PC-3 (cell line): ENCODE results near the gene SAMD14. TPM values are rescaled to one million over a fixed set of nuclear protein-coding genes. Genes with fewer than 3 reads are reported as not detected.

ENCODE experiments used
- ATAC-seq: fragments of 200-7000 bp; cut with Tn5 transposase; 2 replicates; pipeline ENCODE4 v1.9.1; 2020; ENCODE audit warnings: mild to moderate bottlenecking, moderate library complexity
- BruUV-seq: library from RNA; stranded (reverse); fragments of 400-500 nt; replicated peaks from 2 replicates; lab custom pipeline; 2021; lab: Mats Ljungman, UMichigan
- CTCF ChIA-PET: fragments of 300-600 bp; sonication (Branson Sonifier 250); formaldehyde crosslinking; loops from one replicate; lab custom pipeline; 2022; ENCODE audit warnings: antibody characterized with exemption; lab: Charles Lee
- POLR2A ChIA-PET: fragments of 300-600 bp; sonication (Branson Sonifier 250); formaldehyde crosslinking; loops from one replicate; lab custom pipeline; 2022; ENCODE audit warnings: antibody characterized with exemption; ENCODE audit not compliant: unreplicated experiment; lab: Charles Lee
- DNase-seq: peaks from one replicate; pipeline ENCODE4 v3.0.0-alpha.2; 2015
- H2AFZ ChIP-seq: fragments of 300-600 bp; sonication (generic); 2 replicates; pipeline ENCODE4 v1.6.0; 2016; ENCODE audit warnings: antibody characterized with exemption, low read length
- H3F3A ChIP-seq: fragments of 300-600 bp; sonication (generic); one replicate; pipeline ENCODE4 v1.6.0; 2017; ENCODE audit warnings: antibody characterized with exemption, low read length, control low read depth, mild to moderate bottlenecking; ENCODE audit not compliant: unreplicated experiment
- H3K27ac ChIP-seq: fragments of 300-600 bp; sonication (generic); 2 replicates; pipeline ENCODE4 v1.5.1; 2016; ENCODE audit warnings: mild to moderate bottlenecking, low read length
- H3K27me3 ChIP-seq: fragments of 300-600 bp; sonication (generic); 2 replicates; pipeline ENCODE4 v1.6.1; 2016; ENCODE audit warnings: low read length, mixed read lengths
- H3K36me3 ChIP-seq: fragments of 300-600 bp; sonication (generic); 2 replicates; pipeline ENCODE4 v1.6.1; 2016; ENCODE audit warnings: low read depth, mixed run types, low read length, mixed read lengths
- H3K4me1 ChIP-seq: fragments of 300-600 bp; sonication (generic); 2 replicates; pipeline ENCODE4 v1.5.1; 2016; ENCODE audit warnings: low read length; ENCODE audit not compliant: insufficient read depth
- H3K4me2 ChIP-seq: fragments of 300-600 bp; sonication (generic); 2 replicates; pipeline ENCODE4 v1.6.0; 2016; ENCODE audit warnings: low read length
- H3K4me3 ChIP-seq: fragments of 300-600 bp; sonication (generic); 2 replicates; pipeline ENCODE4 v1.5.1; 2016; ENCODE audit warnings: mild to moderate bottlenecking, low read length, mixed read lengths
- H3K79me2 ChIP-seq: fragments of 300-600 bp; sonication (generic); 2 replicates; pipeline ENCODE4 v1.6.1; 2017; ENCODE audit warnings: low read length, mixed read lengths
- H3K9ac ChIP-seq: fragments of 300-600 bp; sonication (generic); 2 replicates; pipeline ENCODE4 v1.6.0; 2016; ENCODE audit warnings: mild to moderate bottlenecking, low read length
- H3K9me2 ChIP-seq: fragments of 300-600 bp; sonication (generic); replicated peaks from 2 replicates; pipeline ENCODE4 v1.6.1; 2016; ENCODE audit warnings: mixed run types, low read length, mixed read lengths
- H3K9me3 ChIP-seq: fragments of 300-600 bp; sonication (generic); 2 replicates; pipeline ENCODE4 v1.6.1; 2016; ENCODE audit warnings: low read length, mixed read lengths
- H4K20me1 ChIP-seq: fragments of 300-600 bp; sonication (generic); 2 replicates; pipeline ENCODE4 v1.6.1; 2016; ENCODE audit warnings: low read length, mixed read lengths
- CTCF ChIP-seq: fragments of 300-600 bp; sonication (generic); conservative IDR thresholded peaks from 2 replicates; pipeline ENCODE4 v1.5.1; 2017; ENCODE audit warnings: antibody characterized with exemption, low read depth, mild to moderate bottlenecking, low read length
- EZH2 ChIP-seq: fragments of 300-600 bp; sonication (generic); IDR thresholded peaks from one replicate; pipeline ENCODE4 v1.6.1; 2017; ENCODE audit warnings: antibody characterized with exemption, mild to moderate bottlenecking, low read length; ENCODE audit not compliant: unreplicated experiment
- EZH2phosphoT487 ChIP-seq: fragments of 300-600 bp; sonication (generic); IDR thresholded peaks from 2 replicates; pipeline ENCODE4 v1.6.1; 2018; ENCODE audit warnings: mild to moderate bottlenecking, antibody characterized with exemption, low read length, borderline replicate concordance
- intact Hi-C: fragments of 100-400 bp; cut with micrococcal nuclease; formaldehyde crosslinking; loops from 2 replicates; pipeline ENCODE4 v1.9.0; 2023
- total RNA-seq: library from RNA; depleted of rRNA; stranded (reverse); fragments of >200 nt; gene quantifications from 2 replicates; pipeline ENCODE4 v1.2.3, GENCODE V29; 2014

Gene SAMD14
- total RNA-seq, 1 experiment from 2014 or later, result 0.11 TPM

- no TSS peak for BruUV-seq
- no peak overlapping the region for H3K9ac ChIP-seq
- POLR2A ChIA-PET, result no interaction called here
- H3K79me2 ChIP-seq, result no peaks in the 10 kb centered on the region
- no peak overlapping the region for H3K27ac ChIP-seq
- no peaks in the 10 kb centered on the region for H3K27me3 ChIP-seq
- DNase-seq (no peak), ATAC-seq (peak; percentile 28)
- H4K20me1 ChIP-seq, result no peaks in the 10 kb centered on the region
- no peak overlapping the region for H3K4me3 ChIP-seq
- H3K4me1 ChIP-seq, result 0 out of 2 replicates have a peak, but pooled peaks cover 5% of the 10 kb centered on the region
- H3K36me3 ChIP-seq, result no peaks in the 10 kb centered on the region; the same call in 1 of the 2 replicates
- CTCF ChIA-PET, result no interaction called here
- no peaks in the 10 kb centered on the region for H3K9me2 ChIP-seq
- TF ChIP-seq EZH2phosphoT487 (no peak), CTCF (no peak), EZH2 (no peak)
- H2AFZ ChIP-seq, result no peak overlapping the region
- H3K4me2 ChIP-seq, result no peak overlapping the region
- H3F3A ChIP-seq, result no peaks in the 10 kb centered on the region
- intact Hi-C loops, result no loop called here
- H3K9me3 ChIP-seq, result no peaks in the 10 kb centered on the region
Measured at GRCh38 chr17:50101346-50102163, 28.4 kb downstream of the SAMD14 start.

- no peak; the same call in 1 of the 2 replicates for ATAC-seq
- Histone ChIP-seq H3K27ac (no peak overlapping the region), H3K4me2 (no peak overlapping the region), H2AFZ (no peak overlapping the region), H3F3A (no peaks in the 10 kb centered on the region), H3K9me2 (no peaks in the 10 kb centered on the region), H3K9me3 (no peaks in the 10 kb centered on the region), H3K27me3 (no peaks in the 10 kb centered on the region), H3K79me2 (peaks cover 3% of the 10 kb centered on the region; the same call in 1 of the 2 replicates), H4K20me1 (no peaks in the 10 kb centered on the region), H3K4me3 (no peak overlapping the region), H3K4me1 (peaks cover 8% of the 10 kb centered on the region; the same call in 1 of the 2 replicates), H3K9ac (no peak overlapping the region), H3K36me3 (no peaks in the 10 kb centered on the region; the same call in 1 of the 2 replicates)
- ChIA-PET CTCF (no interaction called here), POLR2A (no interaction called here)
- no peak for TF ChIP-seq CTCF
- no peak for TF ChIP-seq EZH2phosphoT487
- TF ChIP-seq EZH2, result no peak
- DNase-seq, result no peak
- intact Hi-C loops, result no loop called here
- no TSS peak for BruUV-seq
Measured at GRCh38 chr17:50100921-50101345, 29.0 kb downstream of the SAMD14 start.

GRCh38 chr17:50100480-50100883 lies 29.5 kb downstream of the SAMD14 start:
- Histone ChIP-seq H3K9me2 (no peaks in the 10 kb centered on the region), H3K79me2 (peaks cover 7% of the 10 kb centered on the region), H2AFZ (no peak overlapping the region), H3F3A (no peaks in the 10 kb centered on the region), H3K9ac (no peak overlapping the region), H3K4me3 (no peak overlapping the region), H3K4me2 (no peak overlapping the region), H3K9me3 (no peaks in the 10 kb centered on the region), H3K4me1 (peaks cover 13% of the 10 kb centered on the region; the same call in 1 of the 2 replicates), H3K27me3 (no peaks in the 10 kb centered on the region), H3K27ac (no peak overlapping the region), H3K36me3 (no peaks in the 10 kb centered on the region; the same call in 1 of the 2 replicates), H4K20me1 (no peaks in the 10 kb centered on the region)
- TF ChIP-seq EZH2phosphoT487, result no peak
- no peak for TF ChIP-seq EZH2
- no peak for TF ChIP-seq CTCF
- no peak for DNase-seq
- intact Hi-C loops, result no loop called here
- ATAC-seq, result no peak
- CTCF ChIA-PET, result no interaction called here
- BruUV-seq, result no TSS peak
- POLR2A ChIA-PET, result no interaction called here
